GM18498 (cell line): ENCODE results near the gene CRYBA4.
A peak's percentile ranks its signal among the peaks of the same experiment; 100 is the strongest.

ENCODE experiments used
- ATAC-seq: cut with Tn5 transposase; IDR thresholded peaks from one replicate; pipeline ENCODE4 v1.9.1; 2021; ENCODE audit warnings: mild to moderate bottlenecking, moderate library complexity; ENCODE audit not compliant: unreplicated experiment

CRYBA4 gene

DNA sequence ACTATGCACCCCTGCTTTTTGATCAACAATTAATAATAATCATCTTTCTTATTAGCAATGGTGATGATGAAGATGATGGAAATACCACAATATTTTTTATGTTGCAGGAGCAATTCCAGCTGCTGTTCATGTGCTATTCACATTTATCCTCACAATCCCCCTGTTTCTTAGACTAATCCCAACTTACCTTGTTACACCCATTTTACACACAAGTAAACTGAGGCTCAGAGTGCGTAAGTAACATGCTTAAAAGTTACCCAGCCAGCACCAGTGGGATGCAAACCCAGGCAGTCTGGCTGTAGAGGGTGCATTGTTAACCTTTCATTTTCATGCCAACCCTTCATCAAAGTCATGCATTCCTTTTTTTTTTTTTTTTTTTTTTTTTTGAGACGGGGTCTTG lies 1.6 kb upstream of the CRYBA4 start:
- ATAC-seq: no peak

DNA sequence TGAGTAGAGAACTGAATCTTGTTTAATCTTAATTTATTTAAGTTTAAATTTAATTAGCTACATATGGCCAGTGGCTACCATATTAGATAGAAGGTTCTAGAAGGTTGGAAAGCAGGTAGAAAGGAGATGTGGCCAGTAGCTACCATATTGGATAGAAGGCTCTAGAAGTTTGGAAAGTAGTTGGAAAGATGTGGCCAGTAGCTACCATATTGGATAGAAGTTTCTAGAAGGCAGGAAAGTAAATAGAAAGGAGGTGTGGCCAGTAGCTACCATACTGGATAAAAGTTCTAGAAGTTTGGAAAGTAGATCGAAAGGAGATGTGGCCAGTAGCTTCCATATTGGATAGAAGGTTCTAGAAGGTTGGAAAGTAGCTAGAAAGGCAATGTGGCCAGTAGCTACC lies 2.2 kb downstream of the CRYBA4 start:
- no peak for ATAC-seq

DNA sequence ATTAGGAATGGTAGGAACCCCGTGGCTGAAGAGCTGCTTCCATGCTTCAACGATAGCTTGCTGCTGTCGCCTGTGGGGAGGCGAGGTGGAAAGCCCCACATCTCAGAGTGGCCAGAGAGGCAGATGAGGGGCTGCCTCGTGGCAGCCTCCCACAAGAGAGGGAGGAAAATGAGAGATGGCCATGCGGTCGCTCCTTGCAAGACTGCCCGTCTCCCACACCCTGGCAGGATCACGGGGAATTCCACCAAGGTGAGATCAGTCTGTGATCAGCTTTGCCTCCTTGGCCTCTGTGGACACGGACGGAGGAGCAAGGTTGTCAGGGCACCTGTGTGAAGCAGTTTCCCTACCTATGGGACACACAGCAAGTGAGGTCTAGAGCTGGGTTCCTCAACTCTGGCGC lies 3.0 kb downstream of the CRYBA4 start:
- ATAC-seq: no peak

DNA sequence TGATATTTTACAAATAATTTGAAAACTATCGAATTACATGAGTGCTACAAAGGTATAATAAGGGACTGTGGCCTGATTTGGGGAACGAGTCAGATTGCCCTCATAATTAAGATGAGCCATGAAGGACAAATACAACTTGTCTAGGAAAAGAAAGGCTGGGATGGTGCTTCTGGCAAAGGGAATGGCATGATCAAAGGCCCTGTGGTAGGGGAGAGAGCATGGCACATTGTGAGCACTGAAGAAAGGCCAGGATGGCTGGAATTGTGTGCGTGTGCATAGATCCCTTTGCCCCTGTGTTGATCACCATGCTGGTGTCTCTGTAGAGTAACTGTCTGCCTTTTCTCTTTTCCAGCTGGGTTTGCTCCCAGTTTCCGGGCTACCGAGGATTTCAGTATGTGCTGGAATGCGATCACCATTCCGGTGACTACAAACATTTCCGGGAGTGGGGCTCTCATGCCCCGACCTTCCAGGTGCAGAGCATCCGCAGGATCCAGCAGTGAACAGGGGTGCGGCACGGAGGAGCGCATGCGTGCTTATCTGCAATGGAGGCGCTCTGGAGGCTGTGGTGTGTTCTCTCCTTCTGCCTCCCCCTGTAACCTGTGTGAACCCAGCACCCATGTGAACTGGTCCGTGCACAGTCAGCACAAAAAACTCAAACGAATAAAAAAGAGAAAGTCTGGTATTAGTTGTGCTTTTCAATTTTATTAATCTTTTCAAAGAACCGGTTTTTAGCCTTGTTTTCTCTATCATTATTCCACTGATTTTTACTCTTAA lies 8.4 kb downstream of the CRYBA4 start:
- no peak for ATAC-seq

DNA sequence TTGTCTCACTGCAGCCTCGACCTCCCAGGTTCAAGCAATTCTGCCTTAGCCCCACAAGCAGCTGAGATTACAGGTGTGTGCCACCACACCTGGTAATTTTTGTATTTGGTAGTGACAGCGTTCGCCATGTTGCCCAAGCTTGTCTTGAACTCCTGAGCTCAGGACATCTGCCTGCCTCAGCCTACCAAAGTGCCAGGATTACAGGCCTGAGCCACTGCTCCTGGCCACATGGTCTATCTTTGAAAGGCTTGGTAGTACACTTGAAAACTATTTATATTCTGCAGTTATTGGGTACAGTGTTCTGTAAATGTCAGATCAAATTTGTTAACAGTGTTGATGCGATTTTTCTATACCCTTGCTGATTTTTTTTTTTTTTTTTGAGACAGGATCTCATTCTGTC lies 9.5 kb downstream of the CRYBA4 start:
- ATAC-seq: no peak

DNA sequence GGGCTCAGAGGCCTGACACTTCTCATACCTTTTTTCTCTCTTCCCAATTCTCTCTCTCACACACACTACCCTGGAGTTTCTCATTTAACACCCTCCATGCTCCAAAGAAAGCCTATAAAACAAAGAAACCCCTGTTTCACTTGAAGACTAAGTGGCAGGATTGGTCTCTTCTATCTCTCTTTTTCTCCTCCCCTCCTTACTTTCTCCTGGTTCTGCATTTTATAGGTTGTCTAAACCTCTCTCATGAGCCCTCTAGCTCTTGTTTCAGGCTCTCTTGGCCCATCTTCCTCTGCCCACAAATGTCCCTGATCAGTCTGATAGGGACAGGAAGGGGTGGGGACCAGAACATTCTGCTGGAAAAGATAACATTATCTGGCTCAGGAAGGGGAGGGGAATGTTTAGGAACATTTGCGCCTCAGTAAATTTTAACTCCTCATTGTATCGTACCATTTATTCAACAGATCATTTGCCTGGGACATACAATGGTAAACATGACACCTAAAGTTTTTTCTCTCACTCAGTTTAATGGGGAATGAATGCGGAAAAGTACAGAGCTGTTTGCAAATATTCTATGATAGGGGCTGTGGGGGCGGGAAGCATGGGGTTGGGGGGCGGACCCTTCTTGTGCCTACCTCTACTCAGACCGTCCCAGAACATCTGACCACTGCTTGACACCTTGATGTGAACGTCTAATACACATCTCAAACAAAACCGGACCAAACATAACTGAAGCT lies 10.8 kb downstream of the CRYBA4 start:
- ATAC-seq: no peak

DNA sequence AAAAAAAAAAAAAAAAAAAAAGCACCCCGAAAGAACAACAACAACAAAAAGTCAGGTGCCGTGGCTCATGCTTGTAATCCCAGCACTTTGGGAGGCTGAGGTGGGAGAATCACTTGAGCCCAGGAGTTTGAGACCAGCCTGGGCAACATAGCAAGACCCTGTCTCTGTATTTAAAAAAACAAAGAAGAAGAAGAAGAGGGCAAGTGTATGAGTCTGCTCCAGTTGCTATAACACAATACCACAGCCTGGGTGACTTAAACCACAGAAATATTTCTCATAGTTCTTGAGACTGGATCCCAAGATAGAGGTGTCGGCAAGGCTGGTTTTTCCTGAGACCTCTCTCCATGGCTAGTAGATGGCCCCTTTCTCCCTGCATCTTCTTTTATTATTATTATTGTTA lies 12.4 kb downstream of the CRYBA4 start:
- no peak for ATAC-seq

DNA sequence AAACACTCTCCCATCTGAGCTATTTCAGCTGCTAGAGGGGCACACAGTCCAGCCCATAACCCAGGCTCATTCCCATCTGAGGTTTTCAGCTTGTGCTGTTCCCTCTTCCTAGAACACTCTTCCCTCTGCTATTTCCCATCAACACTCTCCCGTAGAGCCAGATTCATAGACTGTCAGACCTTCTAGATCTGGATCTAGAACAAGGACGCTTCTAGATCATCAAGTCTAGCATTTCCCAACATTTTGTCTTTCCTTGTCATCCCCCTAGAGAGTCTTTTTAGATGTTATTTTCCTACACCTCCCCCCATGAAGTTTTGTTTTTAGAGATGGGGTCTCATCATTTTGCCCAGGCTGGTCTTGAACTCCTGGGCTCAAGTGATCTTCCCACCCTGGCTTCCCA lies 13.4 kb downstream of the CRYBA4 start:
- ATAC-seq: no peak

DNA sequence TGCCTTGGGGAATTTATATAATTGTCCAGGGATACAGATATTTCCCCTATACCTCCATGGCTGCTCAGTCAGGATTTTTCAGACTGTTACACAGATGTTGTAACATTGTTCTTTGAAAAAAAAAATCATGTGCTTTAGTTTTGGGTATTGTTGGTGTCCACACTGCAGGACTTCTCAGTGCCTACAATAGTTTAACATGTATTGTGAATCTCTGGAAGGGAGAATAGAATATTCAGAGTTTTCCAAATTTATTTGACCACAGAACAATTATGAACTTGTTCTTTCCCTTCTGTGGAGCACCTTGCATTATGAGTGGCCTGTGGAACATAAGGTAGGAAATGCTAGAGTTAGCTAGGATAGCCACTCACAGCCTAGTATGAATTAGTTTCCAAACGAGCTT lies 14.5 kb downstream of the CRYBA4 start:
- ATAC-seq: no peak

DNA sequence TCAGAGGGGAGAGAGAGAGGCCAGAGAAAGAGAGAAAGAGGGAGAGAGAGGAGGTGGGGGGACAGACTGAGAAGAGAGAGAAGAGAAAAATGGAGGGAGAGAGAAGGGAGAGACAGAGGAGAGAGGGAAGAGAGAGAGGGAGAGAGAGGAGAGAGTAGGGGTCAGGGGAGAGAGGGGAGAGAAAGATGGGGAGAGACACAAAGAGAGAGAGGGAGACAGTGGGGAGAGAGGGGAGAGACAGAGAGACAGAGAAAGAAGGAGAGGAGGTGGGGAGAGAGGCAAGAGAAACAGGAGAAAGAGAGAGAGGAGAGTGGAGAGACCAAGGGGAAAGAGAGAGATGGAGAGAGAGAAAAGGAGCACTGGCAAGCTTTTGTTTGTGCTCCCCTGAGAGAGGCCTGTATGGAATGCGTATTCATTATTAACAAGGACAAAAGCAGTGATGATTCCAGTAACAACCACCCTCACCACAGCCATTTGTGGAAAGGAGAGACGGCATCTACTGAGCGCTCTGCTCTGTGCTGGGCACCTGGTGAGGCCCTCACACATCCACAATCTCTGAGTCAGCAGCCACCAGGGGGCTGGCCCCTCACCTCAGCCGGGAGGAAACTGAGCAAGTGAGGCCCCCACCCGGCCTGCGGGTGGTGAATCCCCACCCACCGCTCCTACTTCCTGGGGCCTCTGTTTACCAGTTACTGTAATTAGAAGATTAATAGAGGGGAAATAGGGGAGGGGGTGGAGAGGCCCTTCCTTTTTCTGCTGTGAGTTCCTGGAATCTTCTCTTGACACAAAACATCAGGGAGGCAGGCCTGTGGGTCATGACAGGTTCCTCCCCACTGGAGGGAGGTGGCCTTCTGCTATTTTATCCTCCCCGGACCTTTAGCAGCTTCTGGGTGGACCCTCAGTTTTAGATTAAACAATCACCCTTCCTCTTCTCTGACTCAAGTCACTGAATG lies 21.0 kb downstream of the CRYBA4 start:
- no peak for ATAC-seq

DNA sequence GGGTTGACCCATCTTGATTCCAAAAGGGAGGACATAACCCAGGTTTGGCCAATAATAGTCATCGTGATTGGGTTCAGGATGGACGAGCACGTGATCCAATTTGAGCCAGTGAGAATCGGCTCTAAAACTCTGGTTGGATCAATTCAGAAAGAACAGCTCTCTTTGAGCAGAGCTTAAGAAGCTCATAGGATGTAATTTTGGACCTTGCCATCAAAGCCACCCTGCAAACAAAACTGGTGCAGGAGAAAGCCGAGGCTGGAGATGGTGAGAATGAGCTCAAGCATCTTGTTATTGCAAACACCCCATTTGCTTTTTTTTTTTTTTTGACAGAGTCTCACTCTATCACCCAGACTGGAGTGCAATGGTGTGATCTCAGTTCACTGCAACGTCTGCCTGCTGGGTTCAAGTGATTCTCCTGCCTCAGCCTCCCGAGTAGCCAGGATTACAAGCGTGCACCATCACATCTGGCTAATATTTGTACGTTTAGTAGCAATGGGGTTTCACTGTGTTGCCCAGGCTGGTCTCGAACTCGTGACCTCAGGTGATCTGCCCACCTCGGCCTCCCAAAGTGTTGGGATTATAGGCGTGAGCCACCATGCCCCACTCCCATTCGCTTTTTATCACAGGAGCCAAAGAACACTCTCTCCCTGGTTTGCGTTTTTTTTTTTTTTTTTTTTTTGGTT lies 21.8 kb downstream of the CRYBA4 start:
- no peak for ATAC-seq

DNA sequence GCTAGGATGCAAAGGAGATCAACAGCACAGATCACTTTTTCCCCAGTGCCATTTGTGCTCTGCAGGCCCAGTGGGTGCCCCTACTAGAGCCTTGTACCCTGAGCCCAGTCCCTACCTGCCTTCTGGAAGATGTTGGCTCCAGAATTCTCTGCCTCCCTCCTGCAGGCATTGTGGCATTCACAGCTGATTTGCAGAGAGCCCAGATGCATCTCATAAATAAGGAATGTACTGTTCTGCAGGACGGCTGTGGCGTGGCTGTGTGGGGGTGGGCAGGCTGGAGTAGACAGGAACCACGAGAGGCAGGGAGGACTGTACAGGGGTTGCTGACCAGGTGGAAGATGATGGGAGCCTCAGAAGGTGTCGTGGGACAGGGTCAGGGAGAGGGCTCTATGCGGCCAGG lies 24.4 kb downstream of the CRYBA4 start:
- no peak for ATAC-seq

DNA sequence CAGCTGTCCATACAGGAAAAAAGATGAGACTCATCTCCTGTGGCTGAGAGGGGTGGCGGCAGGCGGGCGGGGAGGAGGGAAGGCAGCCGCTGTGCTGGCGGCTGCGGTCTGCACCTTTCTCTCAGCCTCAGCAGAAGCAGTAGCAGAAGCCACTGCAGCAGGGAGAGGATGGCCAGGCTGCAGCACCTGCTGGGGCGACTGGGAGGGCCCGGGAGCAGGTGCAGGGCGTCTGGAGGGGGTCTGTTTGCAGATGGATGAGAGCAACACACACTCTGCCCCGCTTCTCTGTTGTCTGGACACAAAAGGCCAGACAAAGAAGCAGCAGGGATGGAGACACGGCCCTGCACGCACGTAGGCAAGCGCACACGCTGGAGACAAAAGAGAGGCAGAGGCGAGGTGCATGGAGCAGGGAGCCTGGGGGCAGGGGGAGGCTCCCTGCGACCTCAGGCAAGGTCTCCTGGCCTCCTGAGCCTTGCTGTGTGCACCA lies 26.3 kb downstream of the CRYBA4 start:
- ATAC-seq: no peak

DNA sequence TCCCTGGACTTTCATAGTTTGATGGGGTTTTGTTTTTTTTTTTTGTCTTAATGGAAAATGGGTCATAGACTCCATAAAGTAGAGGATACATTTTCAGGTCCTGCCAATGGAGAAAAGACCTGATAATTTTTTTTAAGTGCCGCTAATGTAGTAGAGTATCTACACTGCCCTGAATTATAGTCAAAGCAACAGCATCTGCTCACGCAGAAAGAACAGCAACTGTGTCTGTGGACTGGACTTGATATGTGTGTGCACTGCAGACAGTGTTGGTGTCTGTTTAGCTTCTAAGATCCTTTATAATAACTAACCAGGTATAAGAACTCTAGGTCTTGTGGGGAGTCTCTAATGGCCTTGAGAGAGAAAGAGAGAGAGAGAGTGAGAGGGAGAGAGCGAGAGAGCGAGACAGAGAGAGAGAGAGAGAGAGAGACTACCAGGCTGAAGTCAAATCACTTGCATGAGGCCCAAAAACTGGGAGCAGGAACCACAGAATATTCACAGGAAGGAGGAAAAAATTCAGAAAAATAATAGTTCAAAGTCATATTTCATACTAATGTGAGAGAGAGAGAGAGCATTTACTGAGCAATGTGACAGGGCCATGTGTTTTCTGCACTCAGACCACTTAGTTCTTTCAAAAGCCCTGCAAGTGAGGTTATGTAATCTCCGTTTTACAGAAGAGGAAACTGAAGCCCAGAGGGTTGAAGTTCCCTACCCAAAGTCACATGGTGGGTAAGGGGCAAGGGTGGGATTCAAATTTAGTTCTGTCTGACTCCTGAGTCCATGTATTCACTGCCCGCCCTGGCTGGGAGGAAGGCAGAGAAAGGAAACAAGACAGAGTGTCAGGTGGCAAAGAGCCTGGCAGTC lies 27.0 kb downstream of the CRYBA4 start:
- no peak for ATAC-seq

DNA sequence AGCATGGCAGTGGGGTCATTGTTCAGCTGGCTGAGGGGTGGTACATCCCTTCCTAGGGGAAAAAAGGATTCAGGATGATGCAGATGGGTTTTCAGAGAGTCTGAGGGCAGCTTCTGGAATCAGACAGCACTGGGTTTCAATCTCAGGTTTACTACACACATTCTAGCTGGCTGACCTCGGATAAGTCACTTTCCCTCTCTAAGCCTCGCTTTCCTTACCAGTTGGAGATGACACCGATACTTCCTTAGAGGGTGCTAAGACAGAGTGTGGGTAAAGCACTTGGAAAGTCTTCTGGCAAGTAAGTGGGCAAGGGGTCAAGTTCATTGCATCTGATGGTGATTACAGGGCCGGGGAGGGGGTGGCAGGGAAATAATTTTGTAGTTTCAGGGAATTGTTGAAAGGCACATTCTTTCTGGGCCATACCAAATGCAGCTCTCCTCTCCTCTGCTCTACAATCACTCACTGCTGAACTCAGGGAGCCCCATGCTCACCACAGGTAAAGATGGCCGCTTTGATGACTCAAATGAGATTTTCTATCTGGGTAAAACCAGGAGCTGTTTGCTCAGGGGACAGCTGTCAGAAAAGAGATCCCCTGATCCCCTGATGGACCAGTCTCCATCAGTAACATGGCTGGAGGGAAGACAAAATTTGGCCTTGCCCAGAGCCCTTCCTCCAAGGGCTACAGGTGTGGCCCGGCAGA lies 29.1 kb downstream of the CRYBA4 start:
- ATAC-seq: no peak

DNA sequence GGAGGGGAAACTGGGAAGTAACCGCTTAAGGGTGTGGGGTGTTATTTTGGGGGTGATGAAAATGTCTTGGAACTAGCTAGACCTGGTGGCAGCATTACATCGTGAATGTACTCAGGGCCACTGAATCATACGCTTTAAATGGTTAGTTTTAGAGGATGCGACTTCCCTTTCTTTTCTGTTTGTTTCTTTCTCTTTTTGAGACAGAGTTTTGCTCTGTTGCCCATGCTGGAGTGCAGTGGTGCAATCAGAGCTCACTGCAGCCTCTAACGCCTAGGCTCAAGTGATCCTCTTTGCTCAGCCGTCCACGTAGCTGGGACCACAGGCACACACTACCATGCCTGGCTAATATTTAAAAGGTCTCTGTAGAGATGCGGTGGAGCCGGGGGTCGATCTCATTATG lies 30.1 kb downstream of the CRYBA4 start:
- ATAC-seq: no peak

DNA sequence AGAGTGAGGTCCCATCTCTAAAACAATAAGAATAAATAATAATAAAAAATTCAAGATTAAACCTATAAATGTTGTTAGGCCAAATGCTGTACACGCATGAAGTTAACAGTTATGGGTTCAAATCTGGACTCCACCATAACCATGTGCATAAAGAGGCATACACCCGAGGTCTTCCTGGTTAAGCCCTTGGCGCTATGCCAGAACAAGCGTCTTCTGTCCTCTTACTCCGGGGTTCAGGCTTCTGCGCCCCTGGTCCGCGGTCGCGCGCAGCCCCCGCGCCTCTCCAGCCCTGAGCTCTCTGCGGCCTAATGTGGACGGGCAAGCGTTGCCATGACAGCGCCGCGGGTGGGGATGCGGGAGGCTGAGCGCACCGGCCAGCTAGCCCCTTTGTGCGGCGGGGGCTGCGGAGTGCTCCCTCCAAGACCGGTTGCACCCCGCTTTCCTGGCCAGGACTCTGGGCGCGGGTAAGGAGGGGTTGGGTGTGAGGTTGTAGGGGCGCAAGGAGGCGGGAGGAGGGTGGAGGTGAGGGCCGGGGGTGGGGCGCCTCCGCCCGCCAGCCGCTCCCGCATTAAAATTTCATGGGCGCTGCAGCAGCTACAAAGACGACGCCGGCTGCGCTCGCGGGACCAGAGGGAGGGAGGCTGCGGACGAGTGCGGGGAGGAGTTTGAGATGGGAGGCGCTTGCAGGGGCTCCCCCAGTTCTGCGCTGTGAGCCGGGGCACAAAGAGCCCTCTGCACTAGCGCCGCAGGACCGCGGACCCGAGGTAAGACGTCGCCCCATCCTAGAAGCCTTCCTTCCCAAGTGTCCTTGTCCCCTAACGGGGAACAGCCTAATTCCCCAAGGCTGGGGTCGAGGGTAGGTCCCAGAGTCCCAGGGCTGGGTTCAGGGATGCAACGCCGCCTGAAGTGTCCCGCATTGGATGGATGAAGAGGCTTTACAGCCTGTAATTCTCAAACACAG lies 35.4 kb downstream of the CRYBA4 start, which contains the start of gene MIAT:
MIAT (plus strand) TSS at position 698 of the 961 bp plus-strand sequence.
- ATAC-seq: peak; percentile 57

DNA sequence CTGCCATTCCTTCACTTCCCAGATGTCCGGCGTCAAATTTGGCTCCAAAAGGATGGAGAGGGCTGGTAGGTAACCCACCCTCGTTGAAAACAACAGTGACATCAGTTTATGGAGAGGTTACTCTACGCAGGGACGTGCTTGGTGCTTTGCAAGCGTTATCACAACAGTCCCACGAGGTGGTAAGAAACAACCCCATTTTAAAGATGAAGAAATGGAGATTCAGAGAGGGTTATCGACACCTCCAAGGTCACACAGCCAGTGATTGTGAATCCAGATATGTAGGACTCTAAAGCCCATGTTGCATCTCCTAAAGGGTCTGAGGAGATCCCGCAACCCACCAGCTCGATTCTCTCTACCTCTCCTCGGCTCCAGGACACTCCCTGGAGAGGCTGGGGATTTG lies 36.4 kb downstream of the CRYBA4 start:
- ATAC-seq: no peak
